HK-2 (cell line): ENCODE results near the gene CPS1.

Source experiments
- DNase-seq: peaks from one replicate; pipeline ENCODE4 v3.0.0-alpha.2; 2018; ENCODE audit not compliant: unreplicated experiment

CPS1 gene

DNA sequence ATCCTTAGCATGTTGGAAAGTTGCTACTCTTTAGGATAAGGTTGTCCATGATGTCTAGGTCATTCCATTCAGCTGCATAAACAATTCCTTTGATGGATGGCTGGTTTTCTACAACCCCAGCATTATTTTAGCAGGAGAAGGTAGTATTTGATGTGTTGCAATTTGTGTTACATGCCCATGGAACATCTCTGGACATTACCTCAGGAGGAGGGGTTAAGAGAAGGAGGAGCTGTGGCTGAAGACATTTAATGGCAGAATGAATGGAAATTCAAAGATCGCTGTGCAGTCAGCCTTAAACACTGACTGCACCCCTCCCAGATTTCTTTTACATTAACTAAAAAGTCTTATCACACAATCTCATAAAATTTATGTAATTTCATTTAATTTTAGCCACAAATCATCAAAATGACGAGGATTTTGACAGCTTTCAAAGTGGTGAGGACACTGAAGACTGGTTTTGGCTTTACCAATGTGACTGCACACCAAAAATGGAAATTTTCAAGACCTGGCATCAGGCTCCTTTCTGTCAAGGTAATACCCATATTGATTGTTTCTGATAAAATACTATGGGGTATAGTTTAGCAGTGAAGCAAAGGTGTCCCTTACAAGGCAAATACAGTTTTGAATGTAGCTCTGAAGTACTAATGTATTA lies at the start of gene CPS1:
Gene CPS1 (plus strand): TSS at position 271 of the 652 bp plus-strand sequence. CDS start 135 bp downstream, at position 406.
- DNase-seq, result no peak

DNA sequence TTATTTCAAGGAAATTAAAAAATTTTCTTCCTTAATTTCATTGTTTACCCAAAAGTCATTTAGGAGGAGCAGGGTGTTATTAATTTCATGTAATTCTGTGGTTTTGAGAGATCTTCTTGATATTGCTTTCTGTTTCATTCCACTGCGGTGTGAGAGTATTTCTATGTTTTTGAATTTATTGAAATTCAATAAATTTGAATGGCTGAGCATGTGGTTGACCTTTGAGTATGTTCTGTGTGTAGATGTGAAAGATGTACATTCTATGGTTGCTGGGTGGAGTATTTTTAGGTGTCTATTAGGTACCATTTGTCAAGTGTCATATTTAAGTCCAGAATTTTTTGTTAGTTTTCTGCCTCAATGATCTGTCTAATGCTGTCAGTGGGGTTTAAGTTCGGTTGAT lies 40.5 kb upstream of the CPS1 start:
- DNase-seq, result no peak

DNA sequence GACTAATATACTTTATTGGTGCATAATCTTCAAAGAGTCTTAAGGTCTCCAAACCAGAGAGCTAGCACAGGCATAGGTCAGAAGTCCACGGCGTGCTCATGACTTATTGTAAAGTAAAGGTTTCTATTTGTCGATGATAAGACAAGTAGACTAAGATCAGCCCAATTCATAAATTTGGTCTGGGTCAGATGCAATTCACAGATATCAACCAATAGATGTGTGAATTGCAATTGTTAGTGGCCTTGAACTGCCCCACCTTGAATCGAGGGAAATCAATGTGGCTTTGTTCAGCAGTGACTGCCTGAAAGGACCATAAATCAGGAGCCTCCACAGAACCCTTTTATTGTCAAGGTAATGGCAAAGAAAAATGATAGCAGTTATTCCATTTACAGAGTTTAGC lies 39.1 kb upstream of the CPS1 start:
- DNase-seq, result no peak

DNA sequence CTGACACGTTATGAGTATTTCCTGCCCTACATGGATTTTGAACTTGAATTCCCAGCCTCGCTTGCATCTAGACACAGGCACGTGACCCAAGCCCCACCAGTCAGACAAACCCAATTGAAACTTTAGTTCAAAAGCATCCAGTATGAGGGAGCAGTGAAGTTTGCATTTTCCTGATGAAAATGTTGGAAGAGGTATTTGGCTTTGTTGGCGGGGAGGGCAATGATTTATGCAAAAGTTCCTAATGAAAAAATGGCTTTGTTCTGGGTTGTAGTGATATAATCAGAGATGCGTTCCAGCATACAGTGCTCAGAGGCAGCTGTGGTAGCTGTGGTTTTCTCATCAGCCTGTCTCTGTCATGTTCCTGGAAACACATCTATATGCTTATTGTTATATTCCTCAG lies 36.8 kb upstream of the CPS1 start:
- no peak for DNase-seq

DNA sequence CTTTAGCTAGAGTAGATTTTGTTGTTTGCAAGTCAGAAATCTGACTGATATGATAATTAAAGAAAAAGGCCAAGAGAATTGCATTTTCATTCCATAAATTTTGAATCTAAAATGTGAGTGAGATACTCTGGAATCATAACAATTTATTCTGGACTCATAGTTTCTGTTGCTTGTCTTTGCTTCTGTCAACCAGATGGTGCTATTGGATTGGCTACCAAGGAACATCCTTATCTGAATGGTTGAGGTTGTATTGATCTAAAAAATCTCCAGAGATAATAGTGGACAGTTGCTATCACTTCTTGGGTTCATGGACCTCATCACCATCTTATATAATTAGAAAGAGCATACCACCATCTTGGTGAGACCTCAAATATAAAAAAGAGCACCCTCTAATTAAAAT lies 34.0 kb upstream of the CPS1 start:
- no peak for DNase-seq

DNA sequence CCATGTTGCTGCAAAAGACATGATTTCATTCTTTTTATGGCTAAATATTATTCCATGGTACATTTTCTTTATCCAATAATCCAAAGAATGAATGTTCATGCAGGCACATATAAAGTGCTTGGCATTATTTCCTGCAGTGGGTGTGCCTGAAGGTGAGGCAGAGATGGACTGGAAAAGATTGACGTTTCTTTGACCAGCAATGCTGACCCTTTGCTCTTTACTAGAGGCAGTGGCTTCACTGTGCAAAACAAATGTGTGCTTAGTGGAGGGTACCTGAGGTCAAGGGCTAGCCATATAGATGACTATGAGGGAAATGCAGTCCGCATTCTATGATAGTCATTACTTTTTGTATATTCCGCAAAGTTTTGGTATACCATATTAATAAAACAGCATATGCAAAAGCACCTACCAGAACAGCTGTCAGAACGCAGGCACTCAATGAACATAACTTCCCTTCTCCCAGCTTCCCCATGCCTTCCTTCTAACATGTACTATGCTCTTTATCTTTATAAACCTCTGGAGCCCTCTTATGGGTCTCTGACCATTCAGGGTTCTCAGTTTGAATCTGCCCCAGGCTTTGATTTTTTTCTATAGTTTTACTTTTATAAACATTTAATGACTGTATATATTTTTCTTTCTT lies 32.6 kb upstream of the CPS1 start:
- no peak for DNase-seq

DNA sequence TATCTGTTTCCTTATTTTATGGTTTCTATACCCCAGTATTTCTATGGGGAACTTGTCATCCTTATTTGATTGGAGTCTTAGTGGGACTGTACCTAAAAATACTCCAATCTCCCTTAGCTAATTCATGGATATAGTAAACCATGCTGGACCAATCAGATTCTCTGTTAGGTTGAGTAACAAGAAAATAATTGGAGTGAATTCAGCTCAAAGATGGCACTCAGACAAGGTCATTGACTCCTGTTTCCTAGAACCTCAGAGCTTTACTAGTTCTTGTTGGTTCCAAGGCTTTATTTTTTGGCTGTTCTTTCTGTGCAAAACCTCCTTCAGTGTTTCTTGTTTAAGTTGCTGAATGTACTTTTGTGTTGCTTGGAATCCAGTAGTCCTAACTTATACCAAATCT lies 31.9 kb upstream of the CPS1 start:
- DNase-seq, result no peak

DNA sequence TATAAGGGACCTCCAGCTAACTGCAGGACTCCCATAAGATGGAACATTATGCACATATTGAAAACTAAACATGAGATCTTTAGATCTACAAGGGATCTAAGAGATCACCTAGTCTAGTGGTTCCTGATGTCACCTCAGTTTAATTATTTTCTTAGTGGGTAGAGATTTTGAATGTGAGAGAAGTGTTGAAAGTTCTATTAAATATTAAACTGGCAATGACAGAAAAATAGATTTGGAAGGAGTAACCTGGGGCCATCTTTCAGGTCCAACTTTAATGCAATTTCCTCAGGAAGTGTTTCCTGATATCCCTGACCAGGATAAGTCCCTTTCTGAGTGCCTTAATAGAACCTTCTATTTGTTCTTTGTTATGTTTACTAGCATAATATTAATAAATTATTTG lies 29.1 kb upstream of the CPS1 start:
- no peak for DNase-seq

DNA sequence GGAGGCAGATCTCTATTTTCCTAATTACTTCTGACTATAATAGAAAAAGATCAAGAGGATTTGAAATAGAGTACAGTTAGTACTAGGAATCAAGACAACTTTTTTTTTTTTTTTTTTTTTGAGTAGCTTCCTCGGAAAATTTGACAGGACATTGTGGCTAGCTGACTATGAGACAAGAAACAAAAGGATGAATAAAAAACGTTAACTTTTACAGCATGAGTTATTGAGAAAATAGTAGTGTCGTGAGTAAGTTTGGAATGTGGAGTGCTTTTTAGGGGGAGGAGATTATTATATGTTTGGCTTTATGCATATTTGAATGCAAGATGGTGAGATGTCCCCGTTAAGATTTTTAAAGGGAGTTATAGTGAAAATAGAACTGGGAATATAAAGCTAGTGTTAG lies 27.7 kb upstream of the CPS1 start:
- DNase-seq, result no peak

DNA sequence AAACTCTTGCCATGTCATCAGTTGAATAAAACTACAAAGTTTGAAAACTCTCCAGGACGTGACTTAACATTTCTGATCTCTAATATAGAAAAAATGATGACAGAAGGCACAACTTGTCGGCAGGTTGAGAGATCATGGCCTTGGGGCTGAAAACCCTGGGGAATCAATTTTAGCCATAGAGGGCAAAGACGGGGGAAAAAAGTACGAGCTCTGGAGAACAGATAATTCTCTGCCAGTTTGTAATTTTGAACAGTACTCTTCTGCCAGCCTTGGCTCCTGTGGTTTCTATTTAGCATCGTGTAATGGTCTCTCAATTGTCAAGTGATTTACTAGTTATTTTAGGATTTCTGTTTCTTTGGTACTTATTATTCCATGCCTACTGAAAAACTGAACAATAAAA lies 25.3 kb upstream of the CPS1 start:
- DNase-seq, result no peak

DNA sequence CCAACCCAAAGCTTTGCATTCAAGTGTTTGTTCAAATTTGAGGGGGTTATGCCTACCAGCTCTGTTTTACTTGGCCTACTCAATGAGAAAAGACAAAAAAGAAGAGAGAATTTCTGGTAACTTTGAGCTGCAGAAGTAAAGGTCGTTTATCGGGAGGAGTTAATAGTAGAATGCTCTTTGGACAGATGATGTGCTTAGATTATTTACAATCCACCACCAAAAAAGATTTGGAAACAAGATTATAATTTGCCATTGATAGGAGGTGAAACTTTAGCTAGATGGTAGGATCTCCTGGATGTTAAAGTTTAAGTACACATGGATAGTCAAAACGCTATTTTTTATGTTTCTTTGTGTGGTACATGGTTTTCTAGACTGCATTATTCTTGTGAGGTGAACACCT lies 24.9 kb upstream of the CPS1 start:
- no peak for DNase-seq

DNA sequence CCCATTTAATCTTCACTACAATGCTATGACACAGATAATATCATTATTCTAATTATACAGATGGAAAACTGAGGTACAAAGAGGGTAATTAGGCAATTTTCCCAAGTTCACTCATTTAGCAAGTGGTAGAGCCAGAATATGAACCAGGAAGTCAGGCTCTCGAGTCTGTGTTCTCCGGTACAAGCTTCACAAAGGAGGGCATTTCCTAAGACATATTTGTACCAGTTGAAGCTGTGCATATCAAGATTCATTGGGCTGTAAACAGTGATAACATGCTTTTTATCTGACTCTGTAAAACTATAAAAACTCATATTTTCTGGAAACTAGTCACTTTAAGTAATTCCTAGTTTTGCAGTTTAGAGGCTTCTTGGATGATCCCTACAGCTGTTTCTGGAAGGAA lies 23.0 kb upstream of the CPS1 start:
- no peak for DNase-seq

DNA sequence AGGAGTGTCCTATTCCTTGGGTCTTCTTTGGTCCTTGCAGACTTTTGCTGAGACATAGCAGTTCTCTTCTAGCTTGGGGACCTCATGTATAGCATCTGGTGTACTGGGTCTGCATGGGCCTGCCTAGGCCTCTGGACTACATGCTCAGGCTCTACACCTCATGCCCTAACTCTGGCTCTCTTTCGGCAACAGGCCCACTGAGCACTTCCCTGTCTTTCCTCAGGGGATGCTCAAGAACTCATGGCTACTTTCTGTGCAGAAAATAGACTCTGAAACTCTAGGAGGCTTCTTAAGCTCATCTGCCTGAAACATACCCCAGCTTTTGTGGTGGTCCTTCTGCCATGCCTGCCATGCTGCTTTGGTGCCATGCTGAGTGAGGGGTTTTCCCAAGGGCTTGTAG lies 21.5 kb upstream of the CPS1 start:
- no peak for DNase-seq

DNA sequence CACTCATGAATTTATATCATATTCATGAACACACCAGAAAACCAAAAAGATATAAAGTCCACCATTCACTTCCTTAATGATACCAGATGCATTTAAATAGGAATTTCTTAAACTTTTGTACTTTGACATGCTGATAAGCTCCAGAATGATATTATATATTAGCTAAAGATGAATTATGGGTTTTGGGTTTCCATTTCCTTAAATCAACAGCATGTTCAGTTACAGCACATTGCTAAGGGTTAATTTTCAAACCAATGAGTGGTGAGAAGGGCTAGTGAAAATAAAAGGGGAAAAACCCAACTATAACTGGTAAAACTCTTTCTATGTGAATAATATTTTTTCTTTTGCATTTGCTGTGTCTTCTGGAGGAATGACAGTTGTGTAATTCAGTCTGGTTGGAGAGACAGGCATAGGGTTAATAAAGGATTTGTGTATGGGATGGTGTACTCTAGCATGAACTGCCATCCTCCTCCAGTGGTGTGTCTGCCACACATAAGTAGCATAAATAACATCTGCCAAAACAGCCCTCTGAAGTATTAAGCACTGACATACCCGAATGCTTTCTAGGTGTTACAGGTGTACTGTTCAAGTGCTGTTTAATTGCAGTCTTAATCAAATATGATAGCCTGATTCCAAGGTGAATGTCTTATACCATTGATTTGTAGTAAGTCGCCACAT lies 19.3 kb upstream of the CPS1 start:
- DNase-seq, result no peak

DNA sequence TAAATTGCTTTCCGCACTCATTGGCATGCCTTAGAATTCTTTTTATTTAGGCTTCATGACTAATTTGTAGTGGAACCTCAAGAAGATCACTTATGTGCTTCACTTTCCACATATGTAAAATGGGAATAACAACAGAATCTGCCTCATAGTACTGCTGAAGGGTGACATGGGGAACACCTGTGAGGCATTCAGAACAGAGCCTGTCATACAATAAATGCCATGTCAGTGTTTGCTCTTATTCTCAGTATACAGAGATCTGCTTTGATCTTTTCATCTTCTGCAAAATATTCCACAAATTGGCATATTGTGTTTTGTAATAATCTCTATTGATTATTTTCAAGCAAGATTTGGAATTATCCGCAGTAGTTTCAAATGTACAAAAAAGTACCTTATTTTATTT lies 17.4 kb upstream of the CPS1 start:
- no peak for DNase-seq

DNA sequence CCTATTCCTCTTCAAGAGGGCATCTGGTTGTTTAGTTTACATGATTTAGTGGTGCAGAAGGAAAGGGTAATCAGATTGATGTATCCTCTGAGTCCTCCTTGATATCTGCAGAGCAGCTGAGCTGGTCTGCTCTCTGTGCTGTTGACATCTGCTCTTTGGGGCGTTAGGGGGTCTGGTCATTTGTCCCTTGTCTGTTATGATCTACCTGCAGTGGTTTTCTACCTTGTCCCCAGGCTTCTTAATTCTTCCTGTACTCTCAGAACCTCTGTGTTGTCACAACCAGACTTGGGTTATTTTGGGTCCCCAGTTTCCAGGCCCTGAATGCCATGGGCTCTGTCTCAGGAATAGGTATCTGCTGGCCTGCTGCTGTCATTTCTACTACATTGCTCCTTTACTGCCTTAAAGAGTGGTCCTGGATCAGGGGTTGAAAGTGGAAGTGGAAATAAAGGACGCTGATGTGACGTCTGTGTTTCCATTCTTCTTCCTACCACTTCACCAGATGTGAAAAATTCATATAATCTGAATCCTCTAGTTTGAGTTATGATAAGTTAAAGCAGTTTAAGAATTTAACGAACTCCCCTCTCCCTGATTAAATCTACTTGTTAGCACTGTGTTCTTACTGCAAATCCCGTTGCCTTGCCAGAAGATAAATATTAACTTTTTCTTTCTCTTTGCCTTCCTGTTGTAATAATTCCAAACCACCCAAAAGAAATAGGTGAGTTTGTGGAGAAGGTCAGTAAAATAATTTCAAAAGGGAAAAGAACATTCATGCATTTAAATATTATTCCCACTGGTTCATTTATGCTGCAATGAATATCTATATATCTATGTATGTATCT lies 16.6 kb upstream of the CPS1 start:
- no peak for DNase-seq

DNA sequence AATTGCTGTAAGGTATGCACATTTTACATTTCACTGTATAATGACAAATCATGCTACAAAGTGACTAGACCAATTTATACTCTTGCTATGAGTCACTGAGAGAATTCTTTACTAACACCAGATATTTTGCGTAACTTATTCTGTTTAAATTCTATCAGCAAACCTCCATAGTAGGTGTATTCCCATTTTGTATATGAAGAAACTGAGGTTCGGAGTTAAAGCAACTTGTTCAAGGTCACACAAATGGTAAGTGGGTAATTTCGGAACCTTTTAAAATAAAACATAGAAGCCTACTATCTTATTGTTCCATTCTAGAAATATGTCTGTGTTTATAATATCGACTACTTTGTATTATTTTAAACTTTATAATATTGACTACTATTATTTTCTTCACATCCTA lies 15.9 kb upstream of the CPS1 start:
- no peak for DNase-seq

DNA sequence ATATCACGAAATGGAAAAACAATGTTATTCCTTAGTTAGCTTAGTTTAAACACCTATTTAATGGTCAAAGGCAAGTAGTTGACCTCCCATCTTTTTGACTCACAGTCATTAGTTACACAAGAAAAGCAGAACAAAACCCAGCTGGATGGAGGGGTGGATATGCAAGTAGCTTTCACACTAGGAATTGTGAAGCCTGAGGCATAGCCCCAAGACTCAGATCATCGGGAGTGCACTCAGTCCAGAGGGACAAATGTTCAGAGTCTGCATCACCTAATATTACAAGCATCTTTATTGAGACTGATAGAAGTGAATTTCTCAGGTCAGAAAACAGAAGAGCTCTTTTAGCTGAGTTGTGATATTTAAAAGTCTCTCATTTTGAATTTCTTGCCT lies 15.5 kb upstream of the CPS1 start:
- DNase-seq, result no peak

DNA sequence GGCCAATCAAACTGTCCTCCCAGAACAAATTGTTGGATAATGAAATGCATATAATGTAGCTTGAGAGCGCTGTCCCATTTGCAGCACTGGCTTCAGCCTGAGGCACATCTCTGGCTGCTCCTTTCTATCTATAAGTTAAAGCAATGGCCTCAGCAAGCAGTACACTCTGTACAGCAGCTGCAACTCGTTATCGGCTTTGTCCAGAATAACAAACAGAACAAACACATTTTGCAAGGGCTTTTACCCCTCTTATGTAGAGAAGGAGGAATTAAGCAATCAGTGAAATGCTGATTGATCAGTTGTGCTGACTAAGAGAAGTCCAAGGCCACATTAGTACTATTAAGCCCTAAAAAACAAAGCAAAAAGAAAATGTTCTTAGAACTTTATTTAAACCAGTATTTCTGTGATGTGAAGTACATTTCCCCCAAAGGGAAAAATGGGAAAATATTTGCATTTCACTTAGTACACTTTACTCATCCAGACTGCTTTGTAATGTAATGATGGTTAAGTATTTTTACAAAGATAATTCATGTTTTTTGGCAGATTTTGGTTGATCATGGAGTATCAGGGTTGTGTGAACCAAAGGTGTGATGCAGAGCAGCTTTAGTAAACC lies 15.0 kb upstream of the CPS1 start:
- DNase-seq, result no peak

DNA sequence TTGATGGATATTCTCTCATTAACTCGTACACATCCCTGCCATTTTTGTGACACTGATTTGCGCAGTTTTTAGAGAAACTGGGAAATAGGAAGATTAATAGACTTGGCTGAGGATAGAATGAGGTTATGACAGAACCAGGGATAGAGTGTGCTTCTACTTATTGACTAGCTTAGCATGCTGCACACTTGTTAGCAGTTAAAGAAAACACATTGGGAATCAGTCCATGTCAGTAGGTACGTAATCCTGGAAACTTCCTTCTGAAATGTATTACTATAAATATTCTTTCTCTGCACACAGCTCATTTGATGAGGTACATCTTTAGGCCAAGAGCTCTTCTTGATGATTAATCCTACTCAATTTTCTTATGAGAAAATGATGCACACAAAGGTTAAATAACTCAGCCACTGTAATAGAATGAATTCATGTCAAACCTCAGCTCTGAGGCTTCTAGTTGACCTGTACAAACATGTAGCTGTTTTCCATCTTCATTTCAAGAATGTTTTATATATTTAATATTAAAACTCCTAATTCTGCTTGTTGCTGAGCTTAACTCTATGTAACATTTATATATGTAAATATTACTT lies 12.3 kb upstream of the CPS1 start:
- DNase-seq, result no peak

DNA sequence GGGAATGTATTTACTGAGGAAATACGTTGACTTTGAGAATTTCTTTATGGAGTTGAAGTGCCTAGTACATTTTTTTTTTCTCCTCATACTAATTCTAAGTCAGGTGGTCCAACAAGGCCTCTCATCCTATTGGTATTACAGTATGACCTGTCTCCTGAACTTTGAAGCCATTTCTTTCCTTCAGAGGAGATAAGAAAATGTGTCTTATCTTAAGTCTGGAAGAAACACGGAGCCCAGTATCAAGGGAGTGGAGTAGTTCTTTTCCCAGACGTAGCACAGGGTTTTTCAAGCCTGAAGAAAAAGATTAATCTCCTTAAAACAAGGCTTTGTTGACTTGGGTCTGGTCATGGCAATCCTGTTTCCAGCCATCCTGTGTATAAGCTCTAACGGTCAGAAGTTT lies 11.6 kb upstream of the CPS1 start:
- DNase-seq, result no peak
